ENCODE data around the gene ITCH. TPM values are rescaled to one million over a fixed set of nuclear protein-coding genes. Genes with fewer than 3 reads are reported as not detected.

ITCH gene
- total and polyA plus RNA-seq, 9 of the 15 experiments (the other 6 are each of a cell fraction or from before 2014, with no cell fraction given), result 7.5 to 53.0 (median 22.9) TPM

DNA sequence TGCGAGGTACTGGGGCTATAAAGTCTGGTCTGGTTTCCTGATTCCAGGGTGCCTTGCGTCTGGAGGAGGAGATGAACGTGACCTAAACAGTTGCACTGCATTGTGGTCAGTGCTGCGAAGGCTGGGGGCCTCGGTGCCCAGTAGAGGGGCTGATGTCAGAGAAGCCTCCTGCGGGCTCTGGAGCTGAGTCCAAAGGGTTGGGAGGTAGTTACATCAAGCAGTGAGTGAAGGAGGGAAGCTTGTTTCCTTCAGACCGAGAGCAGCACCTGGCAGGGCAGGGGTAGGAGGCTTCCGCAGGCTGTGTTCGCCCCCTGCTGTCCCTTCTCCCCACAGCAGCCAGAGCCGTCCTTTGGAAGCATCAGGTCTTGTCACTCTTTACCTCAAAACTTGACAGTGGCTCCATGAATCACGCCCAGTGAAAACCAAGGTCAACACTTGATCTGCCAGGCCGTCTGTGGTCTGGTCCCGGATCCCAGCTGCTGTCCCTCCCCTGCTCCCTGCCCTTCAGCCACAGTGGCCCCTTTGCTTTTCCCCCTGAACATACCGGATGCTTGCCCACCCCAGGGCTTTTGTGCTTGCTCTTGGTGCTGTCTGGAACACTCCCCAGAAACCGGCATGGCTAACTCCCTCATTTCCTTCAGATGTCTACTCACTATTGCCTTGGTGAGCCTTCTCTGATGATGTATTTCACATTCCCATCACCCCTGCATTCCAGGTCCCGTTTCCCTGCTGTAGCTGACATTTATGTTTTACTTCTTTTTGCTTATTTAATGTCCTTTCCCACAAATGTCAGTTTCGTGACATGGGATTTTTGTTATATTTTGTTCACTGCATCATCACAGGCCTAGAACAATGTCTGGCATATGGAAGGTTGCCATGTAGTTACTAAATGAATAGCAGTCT lies 160.1 kb downstream of the ITCH start:
- BruUV-seq (replicated peaks), result no TSS peak
- Histone ChIP-seq H3K27ac (ENCODE audit: extremely low read depth, low read depth, low read length) (no peak overlapping the region), H3K4me1 (replicated peaks in 1 of 2; ENCODE audit: control insufficient read depth in 2 of 2, insufficient read depth in 2 of 2, low read length in 2 of 2) (peaks cover 15 to 17% of the 10 kb centered on the region in 2 experiments), H3K79me2 (ENCODE audit: control insufficient read depth, insufficient read depth, low read length) (peaks cover 70% of the 10 kb centered on the region), H2AFZ (ENCODE audit: low read depth, low read length) (no peak overlapping the region), H3K4me2 (ENCODE audit: insufficient read depth, low read length) (peak overlapping the region; percentile 3; the same call in 1 of the 2 replicates), H3K9me3 (replicated peaks; ENCODE audit: control insufficient read depth, insufficient read depth, low read depth, low read length) (no peaks in the 10 kb centered on the region), H3K36me3 (ENCODE audit: control insufficient read depth, insufficient read depth, low read length) (peaks cover 55% of the 10 kb centered on the region), H3K9me1 (ENCODE audit: control insufficient read depth, insufficient read depth, low read length) (no peaks in the 10 kb centered on the region), H3K9ac (ENCODE audit: insufficient read depth in 1 of 2, low read depth in 2 of 2, low read length in 2 of 2) (peak overlapping the region in 1 of 2 experiments; percentile 67; a peak in 2 of 4 replicates), H3K4me3 (no peak overlapping the region), H3K27me3 (ENCODE audit: control insufficient read depth in 2 of 2, insufficient read depth in 2 of 2, low read length in 2 of 2) (no peaks in the 10 kb centered on the region), H4K20me1 (replicated peaks; ENCODE audit: control insufficient read depth, insufficient read depth, low read length) (peaks cover 20% of the 10 kb centered on the region)
- FAIRE-seq, result peak; percentile 87
- intact Hi-C loops (cut with micrococcal nuclease) (loop anchor here (1.0 to 2.0 kb wide), 2 partner anchors 211 to 332 kb away; no protein-coding TSS in a partner anchor), in situ Hi-C loops (cut with MboI) (loop anchor here (10.0 kb wide), 1 partner anchor 328 kb away; no protein-coding TSS in a partner anchor)
- peak; percentile 37 to 70 (median 60) for DNase-seq (ENCODE audit: extremely low read depth in 1 of 4, low spot score in 3 of 4)
- peak; percentile 99 for ATAC-seq
- ChIA-PET POLR2A (interaction anchor here (0.6 to 1.0 kb wide), 3 partner anchors 210 to 222 kb away, joined by 3 to 5 read pairs (median 3); no protein-coding TSS in a partner anchor), CTCF (ENCODE audit: low intra/inter-chr PET ratio) (interaction anchor here (0.8 to 3.9 kb wide), 2 partner anchors 50 to 211 kb away, joined by 3 to 33 read pairs; no protein-coding TSS in a partner anchor)
- WGBS (ENCODE audit: insufficient coverage, low coverage, missing lambda C conversion rate), result 59% methylated on average over 16 of the region's 17 CpGs
- TF ChIP-seq ZNF431 (CRISPR knock-in tag; IDR thresholded peaks at IDR 0.05) (0 out of 2 replicates have a peak, but pooled peaks have one; percentile 32), CREM (IDR thresholded peaks at IDR 0.05; ENCODE audit: low read depth) (0 out of 2 replicates have a peak, but pooled peaks have one; percentile 13), CC2D1A (IDR thresholded peaks at IDR 0.05) (0 out of 2 replicates have a peak, but pooled peaks have one; percentile 21), CBFA2T3 (IDR thresholded peaks at IDR 0.05) (no peak), FUS (optimal IDR thresholded peaks at IDR 0.05; ENCODE audit: low read depth, low read length) (no peak), ZKSCAN1 (IDR thresholded peaks at IDR 0.05; ENCODE audit: low read depth, low read length) (no peak), ZNF146 (CRISPR knock-in tag; IDR thresholded peaks at IDR 0.05; ENCODE audit: unreplicated experiment) (no peak), TBL1XR1 (IDR thresholded peaks at IDR 0.05; ENCODE audit: low read length in 2 of 2) (no peak), ZNF197 (CRISPR knock-in tag; IDR thresholded peaks at IDR 0.05; ENCODE audit: low read depth) (no peak), RCOR1 (IDR thresholded peaks at IDR 0.05; ENCODE audit: borderline replicate concordance in 1 of 2, low read depth in 2 of 2, low read length in 2 of 2) (peak in 1 of 2 experiments; percentile 45; a peak in 1 of 4 replicates), TOE1 (IDR thresholded peaks at IDR 0.05; ENCODE audit: borderline replicate concordance) (no peak), TOE1 (CRISPR knock-in tag; IDR thresholded peaks at IDR 0.05; ENCODE audit: borderline replicate concordance, low read depth) (no peak), NR4A1 (CRISPR knock-in tag; IDR thresholded peaks at IDR 0.05) (no peak), NR4A1 (tag; IDR thresholded peaks at IDR 0.05) (no peak), POLR2G (IDR thresholded peaks at IDR 0.05; ENCODE audit: low read depth, low read length) (no peak), YY1 (IDR thresholded peaks at IDR 0.05; ENCODE audit: borderline replicate concordance in 1 of 3, control insufficient read depth in 1 of 3, extremely low read depth in 1 of 3, insufficient read depth in 3 of 3, insufficient read length in 1 of 3, insufficient replicate concordance in 2 of 3, low read depth in 1 of 3, low read length in 2 of 3) (peak in 1 of 3 experiments; percentile 13), SP2 (IDR thresholded peaks at IDR 0.05; ENCODE audit: extremely low read depth, low read depth, low read length, poor library complexity, severe bottlenecking) (no peak), GTF3C2 (IDR thresholded peaks at IDR 0.05; ENCODE audit: borderline replicate concordance, extremely low read depth, insufficient read length) (no peak)
